Smooth muscle cell (in vitro differentiated cells): ENCODE data around the gene TSPY4. TPM values are rescaled to one million over a fixed set of nuclear protein-coding genes. Genes with fewer than 3 reads are reported as not detected.
"Not testable (repeated sequence)": the region's sequence is repeated elsewhere in the genome, so short reads cannot be mapped to it uniquely, and the experiment has no call there.

ENCODE experiments used
- DNase-seq: peaks from one replicate; lab custom pipeline; 2025; ENCODE audit not compliant: unreplicated experiment; lab: John Stamatoyannopoulos, UW
- H2AFZ ChIP-seq: fragments of 200-600 bp; sonication (generic); 2 replicates; pipeline ENCODE4 v1.6.0; 2016; ENCODE audit warnings: antibody characterized with exemption, low read depth, mild to moderate bottlenecking
- H3F3A ChIP-seq: fragments of 200-600 bp; sonication (generic); 2 replicates; pipeline ENCODE4 v1.6.0; 2017; ENCODE audit warnings: antibody characterized with exemption, low read depth
- H3K27ac ChIP-seq: fragments of 200-600 bp; sonication (generic); 2 replicates; pipeline ENCODE4 v1.5.1; 2016; ENCODE audit warnings: low read depth, mild to moderate bottlenecking
- H3K27me3 ChIP-seq: fragments of 200-600 bp; sonication (generic); 2 replicates; pipeline ENCODE4 v1.6.1; 2016; ENCODE audit warnings: low read depth, mild to moderate bottlenecking
- H3K36me3 ChIP-seq: fragments of 200-600 bp; sonication (generic); 2 replicates; pipeline ENCODE4 v1.5.1; 2016; ENCODE audit warnings: low read depth
- H3K4me1 ChIP-seq: fragments of 200-600 bp; sonication (generic); 2 replicates; pipeline ENCODE4 v1.5.1; 2016; ENCODE audit warnings: low read depth
- H3K4me2 ChIP-seq: fragments of 200-600 bp; sonication (generic); 2 replicates; pipeline ENCODE4 v1.6.0; 2016; ENCODE audit warnings: mild to moderate bottlenecking
- H3K4me3 ChIP-seq: fragments of 200-600 bp; sonication (generic); 2 replicates; pipeline ENCODE4 v1.5.1; 2016; ENCODE audit warnings: mild to moderate bottlenecking
- H3K79me2 ChIP-seq: fragments of 200-600 bp; sonication (generic); 2 replicates; pipeline ENCODE4 v1.6.0; 2016; ENCODE audit warnings: low read depth, mild to moderate bottlenecking
- H3K9ac ChIP-seq: fragments of 200-600 bp; sonication (generic); 2 replicates; pipeline ENCODE4 v1.6.0; 2016; ENCODE audit warnings: low read depth
- H3K9me3 ChIP-seq: fragments of 200-600 bp; sonication (generic); replicated peaks from 2 replicates; pipeline ENCODE4 v1.5.1; 2016; ENCODE audit warnings: low read depth
- H4K20me1 ChIP-seq: fragments of 200-600 bp; sonication (generic); 2 replicates; pipeline ENCODE4 v1.6.0; 2016; ENCODE audit warnings: low read depth
- CTCF ChIP-seq: fragments of 200-600 bp; sonication (generic); IDR thresholded peaks from 2 replicates; pipeline ENCODE4 v1.5.1; 2017; ENCODE audit warnings: borderline replicate concordance, mild to moderate bottlenecking, antibody characterized with exemption; ENCODE audit not compliant: insufficient read depth, poor library complexity, severe bottlenecking
- WGBS: methylation state at CpG from one replicate; pipeline ENCODE4 v1.1.7; 2016; ENCODE audit warnings: low lambda C conversion rate; 5-methylcytosine and 5-hydroxymethylcytosine counted together
- polyA plus RNA-seq: library from polyadenylated mRNA; unstranded; fragments of >200 nt; fragmentation: Nextera tagmentation; extraction: Ambion mirVana; gene quantifications from 2 replicates; pipeline ENCODE4 v1.2.1, GENCODE V29; 2016
- small RNA-seq: library from RNA; depleted of rRNA; stranded (forward); fragments of <200 nt; gene quantifications from one replicate; pipeline ENCODE3, GENCODE V24; 2014
- total RNA-seq: library from RNA; depleted of rRNA; stranded (reverse); fragments of >200 nt; gene quantifications from 2 replicates; pipeline ENCODE4 v1.2.3, GENCODE V29; 2014

TSPY4 gene, protein sequence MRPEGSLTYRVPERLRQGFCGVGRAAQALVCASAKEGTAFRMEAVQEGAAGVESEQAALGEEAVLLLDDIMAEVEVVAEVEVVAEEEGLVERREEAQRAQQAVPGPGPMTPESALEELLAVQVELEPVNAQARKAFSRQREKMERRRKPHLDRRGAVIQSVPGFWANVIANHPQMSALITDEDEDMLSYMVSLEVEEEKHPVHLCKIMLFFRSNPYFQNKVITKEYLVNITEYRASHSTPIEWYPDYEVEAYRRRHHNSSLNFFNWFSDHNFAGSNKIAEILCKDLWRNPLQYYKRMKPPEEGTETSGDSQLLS
- total RNA-seq (not detected in 2 replicates), polyA plus RNA-seq (not detected in 2 replicates)

DNA sequence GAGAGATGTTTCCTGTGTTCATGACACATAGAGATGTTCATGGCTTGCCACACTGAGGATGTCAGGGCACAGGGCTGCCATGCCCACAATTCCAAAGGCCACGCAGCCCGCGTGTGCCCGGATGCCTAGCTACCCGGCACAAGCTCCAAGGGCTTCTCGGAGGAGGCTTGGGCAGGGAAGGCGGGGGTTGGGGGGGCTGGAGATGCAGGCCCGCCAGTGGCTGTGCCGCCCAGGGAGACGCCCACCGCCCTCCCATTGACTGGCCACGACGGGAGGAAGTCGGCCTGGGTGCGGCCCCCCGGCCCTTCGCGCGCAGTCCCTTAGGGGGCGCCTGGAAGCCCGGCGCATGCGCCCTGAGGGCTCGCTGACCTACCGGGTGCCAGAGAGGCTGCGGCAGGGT lies at the start of gene TSPY4:
Gene TSPY4 (plus strand): TSS at position 301 of the 400 bp plus-strand sequence. CDS start 46 bp downstream, at position 347.
- H4K20me1 ChIP-seq, H3K9ac ChIP-seq, H3K4me3 ChIP-seq, H2AFZ ChIP-seq, H3F3A ChIP-seq, H3K9me3 ChIP-seq, H3K4me1 ChIP-seq, DNase-seq, H3K27me3 ChIP-seq, H3K27ac ChIP-seq, H3K4me2 ChIP-seq, H3K36me3 ChIP-seq, H3K79me2 ChIP-seq: not testable (repeated sequence)
- no CpG with 5 or more reads among the region's 26 CpGs for WGBS

- no peak for DNase-seq
- no peak overlapping the region for H3K27ac ChIP-seq
- no peaks in the 10 kb centered on the region for H3K36me3 ChIP-seq
- no peak overlapping the region for H3K4me2 ChIP-seq
- no peak overlapping the region for H3K4me3 ChIP-seq
- H2AFZ ChIP-seq, result no peak overlapping the region
- TF ChIP-seq CTCF, result no peak
- no CpG with 5 or more reads among the region's 7 CpGs for WGBS
- H3K9me3 ChIP-seq, result no peaks in the 10 kb centered on the region
- no peaks in the 10 kb centered on the region for H3K27me3 ChIP-seq
- H3F3A ChIP-seq, result no peaks in the 10 kb centered on the region
- H3K4me1 ChIP-seq, result no peaks in the 10 kb centered on the region
- no peak overlapping the region for H3K9ac ChIP-seq
- H3K79me2 ChIP-seq, result no peaks in the 10 kb centered on the region
- no peaks in the 10 kb centered on the region for H4K20me1 ChIP-seq
Observed at GRCh38 chrY:9320996-9321395, 16.3 kb upstream of the TSPY4 start.

GRCh38 chrY:9357497-9357896 lies 20.2 kb downstream of the TSPY4 start, which contains the start of gene TSPY8:
Gene TSPY8 (plus strand): TSS chrY:9357797. CDS start chrY:9357843, 46 bp downstream.
- not testable (repeated sequence) for H3K9ac ChIP-seq, H3K27me3 ChIP-seq, H3K9me3 ChIP-seq, H3K4me1 ChIP-seq, H3K36me3 ChIP-seq, H3K79me2 ChIP-seq, H2AFZ ChIP-seq, H3F3A ChIP-seq, H4K20me1 ChIP-seq, DNase-seq, H3K27ac ChIP-seq, H3K4me3 ChIP-seq, H3K4me2 ChIP-seq
- WGBS, result no CpG with 5 or more reads among the region's 25 CpGs

Small RNA genes lying within 50 kb of the gene (small RNA-seq; reads per million reads assigned to genes)
- gene AC006158.1, result not detected

Other genes starting within 250 kb of the TSPY4 start
- not detected in 2 replicates for gene TSPY8, start 20.3 kb downstream of the TSPY4 start, total RNA-seq
- not detected in 2 replicates for gene TSPY8, start 20.3 kb downstream of the TSPY4 start, polyA plus RNA-seq
- gene TSPY3, start 61.0 kb downstream of the TSPY4 start, total RNA-seq, result not detected in 2 replicates
- not detected in 2 replicates for gene TSPY3, start 61.0 kb downstream of the TSPY4 start, polyA plus RNA-seq
- not detected in 2 replicates for gene TSPY1, start 129.5 kb downstream of the TSPY4 start, total RNA-seq
- not detected in 2 replicates for gene TSPY1, start 129.5 kb downstream of the TSPY4 start, polyA plus RNA-seq
- not detected in 2 replicates for gene TSPY9, start 149.8 kb downstream of the TSPY4 start, total RNA-seq
- gene TSPY9, start 149.8 kb downstream of the TSPY4 start, polyA plus RNA-seq, result not detected in 2 replicates
- gene TSPY10, start 190.4 kb downstream of the TSPY4 start, total RNA-seq, result not detected in 2 replicates
- not detected in 2 replicates for gene TSPY10, start 190.4 kb downstream of the TSPY4 start, polyA plus RNA-seq